HG03039 (cell line): ENCODE results near the gene ZMYND10.

ENCODE experiments used
- ATAC-seq: cut with Tn5 transposase; IDR thresholded peaks from one replicate; pipeline ENCODE4 v1.9.1; 2021; ENCODE audit warnings: mild to moderate bottlenecking, moderate library complexity; ENCODE audit not compliant: unreplicated experiment

Gene ZMYND10

GRCh38 chr3:50292159-50293078 is 53.1 kb downstream of the ZMYND10 start, which contains the start of gene IFRD2:
Gene IFRD2 (minus strand): TSS chr3:50292429. CDS start chr3:50292274, 155 bp downstream.
- peak; percentile 86 for ATAC-seq
